Progenitor cell of endocrine pancreas (in vitro differentiated cells): ENCODE data around the gene ABCC1. TPM values are rescaled to one million over a fixed set of nuclear protein-coding genes. Genes with fewer than 3 reads are reported as not detected.
"Not testable (repeated sequence)": the region's sequence is repeated elsewhere in the genome, so short reads cannot be mapped to it uniquely, and the experiment has no call there.

ENCODE experiments used
- DNase-seq: peaks from one replicate; pipeline ENCODE4 v3.0.0; 2021; ENCODE audit warnings: low spot score; ENCODE audit not compliant: unreplicated experiment
- H3K27ac Mint-ChIP-seq: 2 replicates; pipeline ENCODE4 v1.8.0; 2021; ENCODE audit warnings: mild to moderate bottlenecking, moderate library complexity, mixed read lengths
- H3K27me3 Mint-ChIP-seq: 2 replicates; pipeline ENCODE4 v1.8.0; 2021; ENCODE audit warnings: mixed read lengths
- H3K36me3 Mint-ChIP-seq: 2 replicates; pipeline ENCODE4 v1.8.0; 2022; ENCODE audit warnings: mixed read lengths; ENCODE audit not compliant: insufficient read depth
- H3K4me1 Mint-ChIP-seq: 2 replicates; pipeline ENCODE4 v1.8.0; 2021; ENCODE audit warnings: low read depth, mixed read lengths
- H3K4me3 Mint-ChIP-seq: 2 replicates; pipeline ENCODE4 v1.8.0; 2021; ENCODE audit warnings: low read depth, mild to moderate bottlenecking, moderate library complexity, mixed read lengths
- H3K9me3 Mint-ChIP-seq: 2 replicates; pipeline ENCODE4 v1.8.0; 2021; ENCODE audit warnings: low read depth, mixed read lengths
- CTCF ChIP-seq: fragments of 200-600 bp; sonication (generic); IDR thresholded peaks from one replicate; pipeline ENCODE4 v1.5.0; 2021; ENCODE audit warnings: antibody characterized with exemption, mild to moderate bottlenecking; ENCODE audit not compliant: unreplicated experiment
- total RNA-seq: library from RNA; stranded (reverse); gene quantifications from 2 replicates; pipeline ENCODE4 v1.2.1, GENCODE V29; 2021

The ABCC1 gene
- total RNA-seq, 1 donor from 2014 or later, result 47.2 TPM

GRCh38 chr16:16185095-16185494 is 235.7 kb downstream of the ABCC1 start:
- Mint-ChIP-seq H3K4me1 (no peaks in the 10 kb centered on the region), H3K4me3 (no peak overlapping the region), H3K36me3 (peaks cover 1% of the 10 kb centered on the region), H3K9me3 (no peaks in the 10 kb centered on the region), H3K27me3 (no peaks in the 10 kb centered on the region), H3K27ac (no peak overlapping the region)
- no peak for DNase-seq
- TF ChIP-seq CTCF, result no peak

- no peak for DNase-seq
- no peak for TF ChIP-seq CTCF
- Mint-ChIP-seq H3K27ac (no peak overlapping the region), H3K4me3 (no peak overlapping the region), H3K9me3 (no peaks in the 10 kb centered on the region), H3K4me1 (no peaks in the 10 kb centered on the region), H3K36me3 (peaks cover 1% of the 10 kb centered on the region), H3K27me3 (no peaks in the 10 kb centered on the region)
These were observed 237.4 kb downstream of the ABCC1 start for GRCh38 chr16:16186820-16187219.

GRCh38 chr16:16188827-16189226 is 239.4 kb downstream of the ABCC1 start:
- Mint-ChIP-seq H3K4me1 (no peaks in the 10 kb centered on the region), H3K36me3 (no peaks in the 10 kb centered on the region), H3K27ac (peak overlapping the region; percentile 80), H3K27me3 (no peaks in the 10 kb centered on the region), H3K4me3 (no peak overlapping the region), H3K9me3 (no peaks in the 10 kb centered on the region)
- TF ChIP-seq CTCF, result no peak
- DNase-seq, result no peak

GRCh38 chr16:16189842-16190241 is 240.4 kb downstream of the ABCC1 start:
- TF ChIP-seq CTCF, result no peak
- Mint-ChIP-seq H3K36me3 (no peaks in the 10 kb centered on the region), H3K9me3 (no peaks in the 10 kb centered on the region), H3K4me3 (no peak overlapping the region), H3K27me3 (no peaks in the 10 kb centered on the region), H3K4me1 (no peaks in the 10 kb centered on the region), H3K27ac (no peak overlapping the region)
- DNase-seq, result no peak

- no peak for TF ChIP-seq CTCF
- no peak for DNase-seq
- H3K4me1 Mint-ChIP-seq, result no peaks in the 10 kb centered on the region
These were observed 241.1 kb downstream of the ABCC1 start for GRCh38 chr16:16190546-16190945.

GRCh38 chr16:16190966-16191365 is 241.6 kb downstream of the ABCC1 start:
- H3K4me3 Mint-ChIP-seq, H3K4me1 Mint-ChIP-seq, H3K27me3 Mint-ChIP-seq, H3K36me3 Mint-ChIP-seq, H3K9me3 Mint-ChIP-seq, H3K27ac Mint-ChIP-seq, DNase-seq: not testable (repeated sequence)

More at GRCh38 chr16:16190546-16190945, 241.1 kb downstream of the ABCC1 start:
- Mint-ChIP-seq H3K36me3 (no peaks in the 10 kb centered on the region), H3K4me3 (no peak overlapping the region), H3K27me3 (no peaks in the 10 kb centered on the region), H3K27ac (no peak overlapping the region), H3K9me3 (no peaks in the 10 kb centered on the region)
